ENCODE measurements around the gene ACOXL. TPM values are rescaled to one million over a fixed set of nuclear protein-coding genes. Genes with fewer than 3 reads are reported as not detected.

The ACOXL gene
- total RNA-seq, 4 donors from 2014 or later = not detected

- Histone ChIP-seq H3K36me3 (no peaks in the 10 kb centered on the region), H3K4me3 (no peak overlapping the region), H3K4me1 (no peaks in the 10 kb centered on the region), H3K9me3 (no peaks in the 10 kb centered on the region), H3K27me3 (no peaks in the 10 kb centered on the region), H3K27ac (no peak overlapping the region)
- TF ChIP-seq POLR2A (IDR thresholded peaks at IDR 0.05) = no peak
- no peak for TF ChIP-seq CTCF (IDR thresholded peaks at IDR 0.05)
- no peak for DNase-seq
Observed at GRCh38 chr2:110812726-110813645, 80.6 kb downstream of the ACOXL start.

GRCh38 chr2:110813896-110814295 lies 81.5 kb downstream of the ACOXL start:
- Histone ChIP-seq H3K27ac (no peak overlapping the region), H3K27me3 (no peaks in the 10 kb centered on the region), H3K4me1 (no peaks in the 10 kb centered on the region), H3K9me3 (no peaks in the 10 kb centered on the region), H3K4me3 (no peak overlapping the region), H3K36me3 (no peaks in the 10 kb centered on the region)
- TF ChIP-seq POLR2A (IDR thresholded peaks at IDR 0.05) = no peak
- TF ChIP-seq CTCF (IDR thresholded peaks at IDR 0.05) = no peak
- DNase-seq = no peak

GRCh38 chr2:110815938-110816337 lies 83.6 kb downstream of the ACOXL start:
- H3K27me3 ChIP-seq = no peaks in the 10 kb centered on the region
- H3K4me1 ChIP-seq = no peaks in the 10 kb centered on the region
- TF ChIP-seq CTCF (IDR thresholded peaks at IDR 0.05) (no peak), POLR2A (IDR thresholded peaks at IDR 0.05) (no peak)
- no peaks in the 10 kb centered on the region for H3K9me3 ChIP-seq
- H3K27ac ChIP-seq = no peak overlapping the region
- H3K36me3 ChIP-seq = no peaks in the 10 kb centered on the region
- H3K4me3 ChIP-seq = no peak overlapping the region
- no peak for DNase-seq

GRCh38 chr2:110816404-110817365 lies 84.3 kb downstream of the ACOXL start:
- H3K36me3 ChIP-seq = no peaks in the 10 kb centered on the region
- no peak for DNase-seq
- H3K4me3 ChIP-seq = no peak overlapping the region
- no peaks in the 10 kb centered on the region for H3K27me3 ChIP-seq
- no peak for TF ChIP-seq POLR2A (IDR thresholded peaks at IDR 0.05)
- TF ChIP-seq CTCF (IDR thresholded peaks at IDR 0.05) = no peak
- H3K4me1 ChIP-seq = no peaks in the 10 kb centered on the region
- no peaks in the 10 kb centered on the region for H3K9me3 ChIP-seq
- no peak overlapping the region for H3K27ac ChIP-seq

- H3K27me3 ChIP-seq = no peaks in the 10 kb centered on the region
- H3K4me3 ChIP-seq = no peak overlapping the region
- H3K4me1 ChIP-seq = no peaks in the 10 kb centered on the region
- no peaks in the 10 kb centered on the region for H3K36me3 ChIP-seq
- DNase-seq = no peak
- TF ChIP-seq CTCF (IDR thresholded peaks at IDR 0.05) (no peak), POLR2A (IDR thresholded peaks at IDR 0.05) (no peak)
- no peak overlapping the region for H3K27ac ChIP-seq
- peaks cover 0 to 6% (median 0%) of the 10 kb centered on the region in 4 donors for H3K9me3 ChIP-seq
Observed at GRCh38 chr2:110818767-110819481, 86.6 kb downstream of the ACOXL start.
